ENCODE results near the gene REXO1. TPM values are rescaled to one million over a fixed set of nuclear protein-coding genes. Genes with fewer than 3 reads are reported as not detected.
"Not testable (repeated sequence)": the region's sequence is repeated elsewhere in the genome, so short reads cannot be mapped to it uniquely, and the experiment has no call there.

REXO1 gene
- total RNA-seq, 2 donors from 2014 or later, result 98.7 to 107 TPM

DNA sequence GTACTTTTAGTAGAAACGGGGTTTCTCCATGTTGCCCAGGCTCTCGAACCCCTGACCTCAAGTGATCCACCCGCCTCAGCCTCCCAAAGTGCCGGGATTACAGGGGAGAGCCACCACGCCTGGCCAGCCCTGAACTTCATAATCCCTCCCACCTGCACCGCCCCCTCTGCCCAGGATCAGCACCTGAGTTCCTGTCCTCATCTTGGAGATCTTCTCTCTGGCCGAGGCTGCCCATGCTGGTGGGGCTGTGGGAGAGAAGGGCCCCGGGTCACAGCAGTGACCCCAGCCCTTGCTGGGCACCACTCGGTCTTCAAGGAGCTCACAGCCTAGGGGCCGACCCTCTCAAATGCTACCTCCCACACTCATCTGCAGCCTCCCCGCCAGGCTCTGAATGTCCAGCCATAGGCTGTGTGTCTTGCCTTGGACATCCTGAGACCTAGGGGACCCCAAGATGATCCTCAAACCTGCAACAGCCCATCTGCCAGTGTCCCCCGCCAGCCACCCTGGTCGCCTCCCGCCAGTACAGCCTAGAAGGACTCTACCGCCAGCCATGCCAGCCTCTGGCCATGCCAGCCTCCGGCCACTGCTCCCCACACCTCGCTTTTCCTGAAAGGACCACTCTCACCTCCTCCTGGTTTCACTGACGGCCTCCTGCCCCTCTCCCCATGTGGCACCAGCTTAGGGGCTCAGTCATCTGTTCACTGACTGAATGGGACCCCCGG is 37.7 kb downstream of the REXO1 start:
- H3K4me1 Mint-ChIP-seq, result peaks cover 12% of the 10 kb centered on the region
- no peaks in the 10 kb centered on the region for H3K27me3 Mint-ChIP-seq
- DNase-seq (no peak), ATAC-seq (no peak)
- H3K27ac Mint-ChIP-seq, result peak overlapping the region; percentile 62
- H3K9me3 ChIP-seq (ENCODE audit: control insufficient read depth, low read length, poor library complexity, severe bottlenecking), result no peaks in the 10 kb centered on the region
- peak overlapping the region; percentile 96 for H3K4me3 Mint-ChIP-seq
- no peaks in the 10 kb centered on the region for H3K36me3 Mint-ChIP-seq (ENCODE audit: low read depth)

DNA sequence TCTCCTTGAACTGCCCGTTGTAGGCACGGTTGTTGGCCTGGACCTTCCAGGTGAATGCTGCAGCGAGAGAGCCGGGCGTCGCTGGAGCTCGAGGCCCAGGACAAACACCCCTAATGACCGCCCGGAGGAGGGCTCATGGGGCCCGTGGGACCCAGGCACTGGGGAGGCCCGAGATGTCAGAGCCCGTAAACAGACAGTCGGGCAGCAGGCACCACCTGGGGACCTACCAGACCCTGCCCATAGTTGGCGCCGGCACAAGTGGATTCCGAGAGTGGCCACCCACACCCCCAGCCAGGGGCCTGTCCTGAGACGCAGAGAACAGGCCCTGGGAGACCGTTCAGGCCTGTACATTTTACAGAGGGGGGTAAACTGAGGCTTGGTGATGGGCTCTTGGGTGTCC is 38.6 kb downstream of the REXO1 start:
- H3K9me3 ChIP-seq (ENCODE audit: control insufficient read depth, low read length, poor library complexity, severe bottlenecking), result no peaks in the 10 kb centered on the region
- Mint-ChIP-seq H3K27me3 (no peaks in the 10 kb centered on the region), H3K27ac (no peak overlapping the region), H3K36me3 (ENCODE audit: low read depth) (no peaks in the 10 kb centered on the region), H3K4me3 (no peak overlapping the region), H3K4me1 (peaks cover 12% of the 10 kb centered on the region)
- no peak for DNase-seq
- ATAC-seq, result no peak

DNA sequence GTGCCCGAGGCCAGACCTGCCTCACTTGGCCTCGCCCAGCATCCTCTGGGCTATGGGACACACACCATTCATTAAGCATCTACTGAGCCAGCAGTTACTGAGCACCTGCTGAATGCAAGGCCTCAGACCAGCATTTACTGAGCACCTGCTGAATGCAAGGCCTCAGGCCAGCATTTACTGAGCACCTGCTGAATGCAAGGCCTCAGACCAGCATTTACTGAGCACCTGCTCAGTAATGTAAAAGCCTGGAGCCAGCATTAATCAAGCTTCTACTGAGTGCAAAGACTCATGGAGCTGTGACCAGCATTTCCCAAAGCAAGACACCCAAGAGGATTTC is 39.9 kb downstream of the REXO1 start:
- no peaks in the 10 kb centered on the region for H3K9me3 ChIP-seq (ENCODE audit: control insufficient read depth, low read length, poor library complexity, severe bottlenecking)
- ATAC-seq (no peak), DNase-seq (no peak)
- H3K4me3 Mint-ChIP-seq, result no peak overlapping the region
- no peak overlapping the region for H3K27ac Mint-ChIP-seq
- H3K27me3 Mint-ChIP-seq, result no peaks in the 10 kb centered on the region
- no peaks in the 10 kb centered on the region for H3K36me3 Mint-ChIP-seq (ENCODE audit: low read depth)
- H3K4me1 Mint-ChIP-seq, result peaks cover 12% of the 10 kb centered on the region

DNA sequence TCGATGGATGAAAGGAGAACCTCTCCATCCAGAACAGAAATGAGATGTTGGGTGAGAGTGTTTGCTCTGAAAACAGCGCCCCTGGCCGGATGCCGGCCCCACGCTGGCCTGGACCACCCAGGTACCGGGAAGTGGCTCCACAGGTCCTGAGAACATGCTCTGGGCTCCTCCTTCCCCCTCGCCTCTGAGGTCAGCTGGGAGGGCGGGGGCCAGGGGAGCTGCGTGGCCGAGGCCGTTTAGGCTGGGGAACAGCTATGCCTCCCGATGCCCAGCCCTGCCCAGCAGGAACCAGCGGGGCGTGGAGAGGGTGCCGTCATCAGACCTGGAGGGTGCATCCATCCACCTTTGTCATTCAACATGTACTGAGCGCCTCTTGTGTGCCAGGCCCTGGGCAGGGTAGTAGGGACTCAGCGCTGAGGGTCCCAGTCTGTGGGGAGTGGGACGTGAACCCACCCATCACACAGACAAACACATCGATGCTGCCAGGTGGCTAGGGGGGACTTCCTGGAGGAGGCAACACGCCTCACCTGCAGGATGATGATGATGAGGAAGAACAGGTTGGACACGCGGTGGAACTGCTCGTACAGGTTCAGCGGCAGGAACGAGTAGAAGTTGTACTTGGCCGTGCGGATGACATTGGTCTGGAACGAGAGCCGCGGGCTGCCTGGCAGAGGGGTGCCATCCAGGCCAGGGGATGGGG is 40.4 kb downstream of the REXO1 start:
- no peak overlapping the region for H3K27ac Mint-ChIP-seq
- H3K9me3 ChIP-seq (ENCODE audit: control insufficient read depth, low read length, poor library complexity, severe bottlenecking), result no peaks in the 10 kb centered on the region
- no peak overlapping the region for H3K4me3 Mint-ChIP-seq
- no peaks in the 10 kb centered on the region for H3K27me3 Mint-ChIP-seq
- no peak for ATAC-seq
- H3K36me3 Mint-ChIP-seq (ENCODE audit: low read depth), result no peaks in the 10 kb centered on the region
- DNase-seq, result no peak
- peaks cover 9% of the 10 kb centered on the region for H3K4me1 Mint-ChIP-seq

DNA sequence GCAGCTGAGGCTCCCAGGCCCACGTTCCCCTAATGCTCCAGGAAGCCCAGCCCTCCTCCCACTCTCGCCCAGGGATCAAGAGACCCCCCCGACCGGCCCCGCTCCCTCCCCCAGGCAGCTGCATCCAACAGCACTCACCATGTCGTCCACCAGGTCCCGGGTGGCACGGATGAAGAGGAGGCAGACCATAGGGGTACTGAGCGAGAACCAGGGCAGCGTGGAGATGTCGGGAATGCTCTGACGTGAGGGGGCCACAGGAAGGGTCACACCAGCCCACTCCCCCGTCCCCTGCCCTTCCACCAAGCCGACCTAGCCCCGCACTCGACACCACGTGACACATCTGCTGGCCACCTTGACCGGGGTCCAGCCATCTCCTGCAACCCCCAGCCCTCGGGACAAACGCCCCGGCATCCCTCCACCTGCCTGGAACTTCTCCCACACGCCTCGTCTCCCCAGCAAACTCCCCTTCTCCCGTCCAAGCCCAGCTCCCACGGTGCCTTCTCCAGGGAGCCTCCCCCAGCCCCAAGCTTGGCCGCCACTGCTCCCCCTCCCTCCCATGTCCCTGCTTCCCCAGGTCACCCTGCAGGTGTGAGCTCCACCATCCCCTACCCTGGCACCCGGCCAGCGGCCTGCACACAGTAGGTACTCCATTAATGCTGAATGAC is 41.1 kb downstream of the REXO1 start:
- no peaks in the 10 kb centered on the region for H3K27me3 Mint-ChIP-seq

DNA sequence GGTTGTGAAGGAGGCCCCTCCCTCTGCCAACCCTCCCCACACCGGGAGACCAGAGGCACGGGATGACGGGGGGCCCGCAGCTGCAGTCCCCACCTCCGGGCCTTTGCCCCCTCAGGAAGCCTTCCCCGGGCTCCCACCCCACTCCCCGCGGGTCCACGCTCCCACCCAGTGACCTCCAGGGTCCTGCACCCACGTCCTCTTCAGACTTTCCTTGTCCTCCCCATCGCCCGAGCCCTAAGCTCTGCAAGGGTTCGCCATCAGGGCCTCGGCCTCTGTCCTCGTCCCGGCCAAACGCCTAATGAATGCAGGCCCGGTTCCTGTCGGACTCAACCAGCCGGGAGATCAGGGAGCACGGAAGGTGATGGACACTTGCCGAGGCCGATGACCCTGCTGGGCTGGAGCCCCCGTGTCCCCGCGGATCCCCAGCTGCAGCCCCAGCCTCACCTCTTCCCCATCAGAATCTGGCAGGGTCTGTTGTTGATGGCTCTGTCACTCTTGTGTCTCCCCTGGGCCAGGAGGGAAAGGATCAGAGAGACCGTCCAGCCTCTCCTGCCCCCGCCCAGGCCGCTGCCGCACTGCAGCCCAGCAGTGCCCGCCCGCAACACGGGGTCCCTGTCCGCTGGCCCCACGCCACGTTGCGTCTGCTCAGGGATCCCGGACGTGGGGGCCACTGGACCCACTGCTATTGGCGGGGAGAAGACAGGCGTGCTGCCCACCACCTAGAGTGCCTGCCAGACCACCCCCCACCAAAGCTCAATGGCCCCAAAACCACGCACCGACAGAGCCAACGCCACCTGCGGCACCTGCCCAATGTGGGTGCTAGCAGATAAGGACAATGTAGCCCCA is 41.9 kb downstream of the REXO1 start:
- Mint-ChIP-seq H3K4me3 (no peak overlapping the region), H3K36me3 (ENCODE audit: low read depth) (no peaks in the 10 kb centered on the region), H3K27ac (no peak overlapping the region), H3K4me1 (peaks cover 3% of the 10 kb centered on the region), H3K27me3 (no peaks in the 10 kb centered on the region)
- DNase-seq (no peak), ATAC-seq (no peak)
- no peaks in the 10 kb centered on the region for H3K9me3 ChIP-seq (ENCODE audit: control insufficient read depth, low read length, poor library complexity, severe bottlenecking)

More for the DNA sequence above, 41.1 kb downstream of the REXO1 start:
- no peak for ATAC-seq
- Mint-ChIP-seq H3K27ac (no peak overlapping the region), H3K4me1 (peaks cover 5% of the 10 kb centered on the region), H3K36me3 (ENCODE audit: low read depth) (no peaks in the 10 kb centered on the region), H3K4me3 (no peak overlapping the region)
- no peaks in the 10 kb centered on the region for H3K9me3 ChIP-seq (ENCODE audit: control insufficient read depth, low read length, poor library complexity, severe bottlenecking)
- no peak for DNase-seq

DNA sequence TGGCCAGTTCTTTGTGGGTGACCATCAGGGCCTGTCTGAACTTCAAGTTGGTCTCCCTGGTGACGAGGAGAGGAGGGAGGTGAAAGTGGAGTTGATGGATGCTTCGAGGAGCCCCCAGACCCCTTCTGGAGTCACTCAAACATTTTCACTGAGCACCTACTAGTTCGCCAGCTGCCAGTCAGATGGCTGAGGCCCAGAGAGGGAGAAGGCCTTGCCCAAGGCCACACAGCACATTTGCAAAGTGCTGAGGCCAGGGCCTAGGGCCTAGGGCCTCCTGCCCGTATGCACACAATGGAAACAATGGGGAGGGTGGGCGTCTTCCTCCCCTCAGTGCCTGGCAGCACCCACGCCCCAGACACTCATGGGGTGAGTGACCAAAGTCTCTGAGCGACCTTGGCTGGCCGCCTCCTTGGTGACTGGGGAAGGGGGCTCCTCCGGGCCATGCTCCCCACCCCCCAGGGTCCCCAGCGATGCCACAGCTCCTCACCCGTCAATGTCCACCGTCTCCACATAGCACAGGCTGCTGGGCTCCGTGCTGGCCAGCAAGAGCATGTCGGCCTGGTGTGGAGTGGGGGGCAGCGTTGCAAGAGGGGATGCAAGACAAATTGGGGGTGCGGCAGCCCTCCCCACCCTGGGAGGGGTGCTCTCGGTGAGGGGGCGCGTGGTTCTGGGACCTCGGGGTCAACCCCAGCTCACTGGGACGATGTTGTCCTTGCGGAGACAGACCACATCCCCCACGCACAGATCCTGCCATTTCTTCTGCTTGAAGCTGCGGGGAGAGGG is 42.7 kb downstream of the REXO1 start:
- DNase-seq (no peak), ATAC-seq (no peak)
- no peak overlapping the region for H3K4me3 Mint-ChIP-seq
- H3K27me3 Mint-ChIP-seq, result no peaks in the 10 kb centered on the region
- H3K4me1 Mint-ChIP-seq, result peaks cover 2% of the 10 kb centered on the region
- no peaks in the 10 kb centered on the region for H3K36me3 Mint-ChIP-seq (ENCODE audit: low read depth)
- H3K27ac Mint-ChIP-seq, result no peak overlapping the region
- H3K9me3 ChIP-seq (ENCODE audit: control insufficient read depth, low read length, poor library complexity, severe bottlenecking), result no peaks in the 10 kb centered on the region

DNA sequence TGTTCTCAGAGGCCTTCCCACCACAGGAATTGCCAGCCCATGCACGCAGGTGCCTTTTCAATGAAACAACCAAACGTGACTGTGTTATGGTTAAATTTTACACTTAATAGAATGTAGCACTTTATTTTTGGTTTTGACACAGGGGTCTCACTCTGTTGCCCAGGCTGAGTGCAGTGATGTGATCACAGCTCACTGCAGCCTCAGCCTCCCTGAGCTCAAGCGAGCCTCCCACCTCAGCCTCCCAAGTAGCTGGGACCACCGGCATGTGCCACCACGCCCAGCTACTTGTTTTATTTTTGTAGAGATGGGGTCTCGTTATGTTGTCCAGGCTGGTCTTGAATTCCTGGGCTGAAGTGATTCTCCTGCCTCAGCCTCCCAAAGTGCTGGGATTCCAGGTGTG is 43.4 kb downstream of the REXO1 start:
- peaks cover 2% of the 10 kb centered on the region for H3K4me1 Mint-ChIP-seq
- no peak overlapping the region for H3K27ac Mint-ChIP-seq
- DNase-seq (no peak), ATAC-seq (no peak)
- no peaks in the 10 kb centered on the region for H3K9me3 ChIP-seq (ENCODE audit: control insufficient read depth, low read length, poor library complexity, severe bottlenecking)
- no peak overlapping the region for H3K4me3 Mint-ChIP-seq
- peaks cover 4% of the 10 kb centered on the region for H3K36me3 Mint-ChIP-seq (ENCODE audit: low read depth)
- H3K27me3 Mint-ChIP-seq, result no peaks in the 10 kb centered on the region

DNA sequence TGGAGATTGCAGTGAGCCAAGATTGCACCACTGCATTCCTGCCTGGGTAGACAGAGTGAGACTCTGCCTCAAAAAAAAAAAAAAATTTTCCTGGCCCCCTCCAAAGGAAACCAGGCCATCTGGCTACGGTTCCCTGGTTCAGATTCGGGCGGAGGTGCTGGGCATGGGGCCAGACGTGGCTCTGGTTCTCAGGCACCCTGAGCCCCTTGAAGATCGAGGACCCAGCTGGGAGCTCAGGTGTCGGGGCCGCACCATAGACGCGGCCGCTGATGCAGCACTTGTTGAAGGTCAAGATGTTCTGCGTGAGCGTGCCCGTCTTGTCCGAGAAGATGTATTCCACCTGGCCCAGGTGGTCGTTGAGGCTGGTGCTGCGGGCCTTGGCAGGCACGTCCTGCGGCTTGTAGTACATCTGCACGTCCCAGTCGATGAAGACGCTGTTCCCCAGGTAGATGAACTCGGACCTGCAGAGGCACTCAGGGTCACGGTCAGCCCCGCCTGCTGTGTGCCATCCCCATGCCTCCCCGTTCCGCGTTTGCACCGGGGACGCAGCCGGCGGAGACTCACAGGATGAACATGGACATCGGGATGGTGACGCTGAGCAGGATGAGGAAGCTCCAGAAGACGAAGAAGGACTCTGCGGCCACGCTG is 48.5 kb downstream of the REXO1 start:
- ATAC-seq, result no peak
- H3K9me3 ChIP-seq (ENCODE audit: control insufficient read depth, low read length, poor library complexity, severe bottlenecking), result no peaks in the 10 kb centered on the region
- Mint-ChIP-seq H3K36me3 (ENCODE audit: low read depth) (peaks cover 4% of the 10 kb centered on the region), H3K4me1 (peaks cover 6% of the 10 kb centered on the region), H3K4me3 (no peak overlapping the region), H3K27me3 (no peaks in the 10 kb centered on the region), H3K27ac (peak overlapping the region; percentile 16)
- DNase-seq, result no peak

DNA sequence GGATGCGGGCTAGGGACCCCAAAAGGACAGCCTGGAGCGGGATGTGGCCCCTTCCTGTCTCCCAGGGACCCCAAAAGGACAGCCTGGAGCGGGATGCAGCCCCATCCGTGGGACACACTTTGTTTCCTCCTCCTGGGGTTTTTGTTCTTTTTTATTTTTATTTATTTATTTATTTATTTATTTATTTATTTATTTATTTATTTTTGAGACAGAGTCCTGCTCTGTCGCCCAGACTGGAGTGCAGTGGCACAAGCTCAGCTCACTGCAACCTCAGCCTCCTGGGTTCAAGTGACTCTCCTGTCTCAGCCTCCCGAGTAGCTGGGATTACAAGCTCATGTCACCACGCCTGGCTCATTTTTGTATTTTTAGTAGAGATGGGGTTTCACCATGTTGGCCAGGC is 51.0 kb downstream of the REXO1 start:
- not testable (repeated sequence) for DNase-seq; H3K27ac Mint-ChIP-seq; ATAC-seq; H3K4me1 Mint-ChIP-seq; H3K9me3 ChIP-seq (ENCODE audit: control insufficient read depth, low read length, poor library complexity, severe bottlenecking); H3K36me3 Mint-ChIP-seq (ENCODE audit: low read depth); H3K4me3 Mint-ChIP-seq; H3K27me3 Mint-ChIP-seq

DNA sequence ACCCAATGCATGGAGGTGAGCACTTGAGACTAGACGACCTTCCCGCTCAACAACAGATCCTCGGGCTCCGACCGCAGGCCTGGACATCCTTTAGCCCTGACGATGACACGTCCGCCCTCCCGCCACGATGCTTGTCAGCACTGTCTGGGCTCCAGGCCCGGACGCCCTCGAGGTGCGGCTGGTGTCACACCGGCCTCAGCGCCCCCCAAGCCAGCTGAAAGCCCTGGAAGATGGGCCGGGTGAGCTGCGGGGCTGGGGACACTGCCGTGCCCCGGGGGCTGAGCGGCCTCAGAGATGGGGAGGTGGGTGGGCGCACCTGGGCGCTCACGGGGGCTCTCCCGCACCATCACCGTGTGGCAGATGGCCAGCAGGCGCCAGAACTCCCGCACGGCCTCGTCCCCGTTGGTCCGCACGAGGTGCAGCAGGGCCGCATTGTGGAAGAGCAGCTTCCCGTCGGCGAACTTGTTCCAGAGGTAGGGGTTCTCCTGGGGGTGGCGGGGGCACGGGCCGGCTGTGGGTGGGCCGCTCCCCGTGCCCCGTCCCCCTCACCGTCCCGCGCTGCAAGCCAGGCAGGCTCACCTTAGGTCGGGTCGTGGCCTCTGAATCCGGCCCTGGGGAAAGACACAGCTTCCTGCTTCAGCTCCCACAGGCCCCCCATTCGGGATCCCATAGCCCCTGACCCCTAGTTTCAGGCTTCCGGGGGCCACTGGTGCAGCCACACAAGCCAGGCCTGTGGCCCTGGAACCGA is 51.7 kb downstream of the REXO1 start:
- H3K4me1 Mint-ChIP-seq, result peaks cover 4% of the 10 kb centered on the region
- peaks cover 7% of the 10 kb centered on the region for H3K27me3 Mint-ChIP-seq
- no peak for DNase-seq
- H3K4me3 Mint-ChIP-seq, result peak overlapping the region; percentile 12
- no peak overlapping the region for H3K27ac Mint-ChIP-seq
- peaks cover 4% of the 10 kb centered on the region for H3K36me3 Mint-ChIP-seq (ENCODE audit: low read depth)
- ATAC-seq, result no peak
- no peaks in the 10 kb centered on the region for H3K9me3 ChIP-seq (ENCODE audit: control insufficient read depth, low read length, poor library complexity, severe bottlenecking)
